Progenitor cell of endocrine pancreas (in vitro differentiated cells): ENCODE data around the gene COG5. TPM values are rescaled to one million over a fixed set of nuclear protein-coding genes. Genes with fewer than 3 reads are reported as not detected.

Source experiments
- DNase-seq: peaks from one replicate; pipeline ENCODE4 v3.0.0; 2021; ENCODE audit warnings: low spot score; ENCODE audit not compliant: unreplicated experiment
- H3K27ac Mint-ChIP-seq: 2 replicates; pipeline ENCODE4 v1.8.0; 2021; ENCODE audit warnings: mild to moderate bottlenecking, moderate library complexity, mixed read lengths
- H3K27me3 Mint-ChIP-seq: 2 replicates; pipeline ENCODE4 v1.8.0; 2021; ENCODE audit warnings: mixed read lengths
- H3K36me3 Mint-ChIP-seq: 2 replicates; pipeline ENCODE4 v1.8.0; 2022; ENCODE audit warnings: mixed read lengths; ENCODE audit not compliant: insufficient read depth
- H3K4me1 Mint-ChIP-seq: 2 replicates; pipeline ENCODE4 v1.8.0; 2021; ENCODE audit warnings: low read depth, mixed read lengths
- H3K4me3 Mint-ChIP-seq: 2 replicates; pipeline ENCODE4 v1.8.0; 2021; ENCODE audit warnings: low read depth, mild to moderate bottlenecking, moderate library complexity, mixed read lengths
- H3K9me3 Mint-ChIP-seq: 2 replicates; pipeline ENCODE4 v1.8.0; 2021; ENCODE audit warnings: low read depth, mixed read lengths
- CTCF ChIP-seq: fragments of 200-600 bp; sonication (generic); IDR thresholded peaks from one replicate; pipeline ENCODE4 v1.5.0; 2021; ENCODE audit warnings: antibody characterized with exemption, mild to moderate bottlenecking; ENCODE audit not compliant: unreplicated experiment
- total RNA-seq: library from RNA; stranded (reverse); gene quantifications from 2 replicates; pipeline ENCODE4 v1.2.1, GENCODE V29; 2021

COG5 gene
- total RNA-seq, 1 donor from 2014 or later, result 49.0 TPM

- Mint-ChIP-seq H3K9me3 (peaks cover 6% of the 10 kb centered on the region), H3K4me3 (no peak overlapping the region), H3K4me1 (peaks cover 4% of the 10 kb centered on the region), H3K36me3 (peaks cover 6% of the 10 kb centered on the region), H3K27ac (no peak overlapping the region), H3K27me3 (no peaks in the 10 kb centered on the region)
- DNase-seq, result no peak
- no peak for TF ChIP-seq CTCF
Measured at GRCh38 chr7:107398161-107398560, 165.6 kb downstream of the COG5 start.

- peaks cover 6% of the 10 kb centered on the region for H3K36me3 Mint-ChIP-seq
- no peak for TF ChIP-seq CTCF
- H3K4me3 Mint-ChIP-seq, result no peak overlapping the region
- no peaks in the 10 kb centered on the region for H3K27me3 Mint-ChIP-seq
- no peak for DNase-seq
- H3K9me3 Mint-ChIP-seq, result peaks cover 7% of the 10 kb centered on the region
- peaks cover 6% of the 10 kb centered on the region for H3K4me1 Mint-ChIP-seq
- no peak overlapping the region for H3K27ac Mint-ChIP-seq
Measured at GRCh38 chr7:107396990-107397389, 166.7 kb downstream of the COG5 start.

GRCh38 chr7:107396081-107396480 is 167.6 kb downstream of the COG5 start:
- Mint-ChIP-seq H3K4me1 (peaks cover 12% of the 10 kb centered on the region), H3K36me3 (peaks cover 8% of the 10 kb centered on the region), H3K9me3 (peaks cover 7% of the 10 kb centered on the region), H3K4me3 (no peak overlapping the region), H3K27me3 (no peaks in the 10 kb centered on the region), H3K27ac (no peak overlapping the region)
- DNase-seq, result no peak
- no peak for TF ChIP-seq CTCF

- Mint-ChIP-seq H3K36me3 (peaks cover 8% of the 10 kb centered on the region), H3K27ac (no peak overlapping the region), H3K4me1 (peaks cover 24% of the 10 kb centered on the region), H3K9me3 (peaks cover 7% of the 10 kb centered on the region), H3K27me3 (no peaks in the 10 kb centered on the region), H3K4me3 (no peak overlapping the region)
- TF ChIP-seq CTCF, result no peak
- DNase-seq, result no peak
Measured at GRCh38 chr7:107394831-107395230, 168.9 kb downstream of the COG5 start.

- peaks cover 25% of the 10 kb centered on the region for H3K4me1 Mint-ChIP-seq
- peak overlapping the region; percentile 29 for H3K27ac Mint-ChIP-seq
- H3K27me3 Mint-ChIP-seq, result no peaks in the 10 kb centered on the region
- peaks cover 4% of the 10 kb centered on the region for H3K9me3 Mint-ChIP-seq
- DNase-seq, result no peak
- TF ChIP-seq CTCF, result no peak
- H3K36me3 Mint-ChIP-seq, result peaks cover 6% of the 10 kb centered on the region
- no peak overlapping the region for H3K4me3 Mint-ChIP-seq
Measured at GRCh38 chr7:107394276-107394675, 169.4 kb downstream of the COG5 start.
